Heart left ventricle (tissue), 13 donors: Measurements from ENCODE around the gene STXBP6.

Experiments used
- POLR2A ChIP-seq, 2 donors: fragments of 450-650 bp; IDR thresholded peaks; one replicate each; pipeline ENCODE4 v1.6.1; 2017; ENCODE audit warnings: antibody characterized with exemption in 2 of 2, mild to moderate bottlenecking in 2 of 2, moderate library complexity in 2 of 2
- TF ChIP-seq, protein P1 (sequence below), 12 donors: fragments of 200-600 bp; sonication (generic) in 4 of 12; IDR thresholded peaks; one replicate each; pipeline versions ENCODE4 v1.5.0 to v1.8.0; 2018 to 2022; ENCODE audit warnings: antibody characterized with exemption in 12 of 12, mild to moderate bottlenecking in 5 of 12
- donor health status: ischemic (EF 13 %, LVEDD 7.1; RV severe dilation, severe dysfunction).
- donor health status: DM: no; HTN: yes; CAD: no.
- donor health status: DM: no; HTN: no; CAD: no.
- donor health status: ischemic (EF 25% LVEDD 6.9; RV normal size, moderate dysfunction).
- donor health status: ischemic (EF 25% LVEDD 5.7; RV mildly dilated, moderate dysfunction).
- donor health status: ischemic (EF 35%, LVEDD 5.7; RV mildly dilated, moderate dysfunction).
- donor health status: nonischemic (EF 11% LVEDD 7.7; RV severe dilation, severe dysfunction).
- donor health status: DM: yes; HTN: yes; CAD: no.
- donor health status: PGD.
- donor health status: ischemic (EF 29% LVEDD 5.4; RV normal size, mild dysfunction).
- donor health status: nonischemic (EF 23%, LVEDD 6.1; RV moderate dilation, normal function).

DNA sequence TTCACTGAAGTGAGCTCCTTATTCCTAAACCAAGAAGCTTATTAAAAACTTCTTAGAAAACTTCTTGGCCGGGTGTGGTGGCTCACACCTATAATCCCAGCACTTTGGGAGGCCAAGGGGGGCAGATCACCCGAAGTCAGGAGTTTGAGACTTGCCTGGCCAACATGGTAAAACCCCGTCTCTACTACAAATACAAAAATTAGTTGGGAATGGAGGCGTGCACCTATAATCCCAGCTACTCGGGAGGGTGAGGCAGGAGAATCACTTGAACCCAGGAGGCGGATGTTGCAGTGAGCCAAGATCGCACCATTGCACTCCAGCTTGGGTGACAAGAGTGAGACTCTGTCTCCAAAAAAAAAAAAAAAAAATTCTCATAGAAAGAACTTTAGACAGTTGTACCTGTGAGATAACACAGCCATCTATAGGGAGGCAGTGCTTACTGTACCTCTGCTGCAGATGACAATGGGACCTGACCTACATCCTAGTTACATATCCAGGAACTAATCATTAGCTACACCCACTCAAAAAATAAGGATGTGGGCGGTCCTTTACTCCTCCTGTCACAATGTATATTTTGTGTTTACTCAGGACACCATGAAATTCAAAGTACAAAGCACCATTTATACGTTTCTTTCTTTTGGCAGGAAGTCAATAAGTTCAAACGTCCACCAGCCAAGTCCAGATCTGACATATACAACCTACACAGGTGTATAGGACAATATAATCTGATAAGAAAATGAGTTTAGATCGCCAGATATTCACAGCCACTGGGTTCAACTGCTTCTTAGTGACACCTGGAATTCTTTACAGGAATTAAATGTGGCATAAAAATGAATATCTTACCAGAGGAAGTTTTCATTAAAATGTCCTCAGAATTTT, 14.9 kb downstream of the STXBP6 start:
- TF ChIP-seq POLR2A (IDR thresholded peaks at IDR 0.05) = no peak
- TF ChIP-seq, protein P1, sequence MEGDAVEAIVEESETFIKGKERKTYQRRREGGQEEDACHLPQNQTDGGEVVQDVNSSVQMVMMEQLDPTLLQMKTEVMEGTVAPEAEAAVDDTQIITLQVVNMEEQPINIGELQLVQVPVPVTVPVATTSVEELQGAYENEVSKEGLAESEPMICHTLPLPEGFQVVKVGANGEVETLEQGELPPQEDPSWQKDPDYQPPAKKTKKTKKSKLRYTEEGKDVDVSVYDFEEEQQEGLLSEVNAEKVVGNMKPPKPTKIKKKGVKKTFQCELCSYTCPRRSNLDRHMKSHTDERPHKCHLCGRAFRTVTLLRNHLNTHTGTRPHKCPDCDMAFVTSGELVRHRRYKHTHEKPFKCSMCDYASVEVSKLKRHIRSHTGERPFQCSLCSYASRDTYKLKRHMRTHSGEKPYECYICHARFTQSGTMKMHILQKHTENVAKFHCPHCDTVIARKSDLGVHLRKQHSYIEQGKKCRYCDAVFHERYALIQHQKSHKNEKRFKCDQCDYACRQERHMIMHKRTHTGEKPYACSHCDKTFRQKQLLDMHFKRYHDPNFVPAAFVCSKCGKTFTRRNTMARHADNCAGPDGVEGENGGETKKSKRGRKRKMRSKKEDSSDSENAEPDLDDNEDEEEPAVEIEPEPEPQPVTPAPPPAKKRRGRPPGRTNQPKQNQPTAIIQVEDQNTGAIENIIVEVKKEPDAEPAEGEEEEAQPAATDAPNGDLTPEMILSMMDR (IDR thresholded peaks at IDR 0.05) = no peak
